HG03135 (cell line): Measurements from ENCODE around the gene CRAMP1.

Source experiments
- ATAC-seq: cut with Tn5 transposase; IDR thresholded peaks from one replicate; pipeline ENCODE4 v1.9.1; 2021; ENCODE audit warnings: mild to moderate bottlenecking, moderate library complexity; ENCODE audit not compliant: unreplicated experiment

The CRAMP1 gene

GRCh38 chr16:1631230-1631629 lies 19.1 kb downstream of the CRAMP1 start:
- no peak for ATAC-seq

- ATAC-seq = no peak
These were observed 19.9 kb downstream of the CRAMP1 start for GRCh38 chr16:1631931-1632637.

GRCh38 chr16:1632638-1632970 lies 20.4 kb downstream of the CRAMP1 start:
- no peak for ATAC-seq

- ATAC-seq = no peak
These were observed 21.1 kb downstream of the CRAMP1 start for GRCh38 chr16:1633310-1633709.

GRCh38 chr16:1634541-1634940 lies 22.4 kb downstream of the CRAMP1 start:
- no peak for ATAC-seq

DNA sequence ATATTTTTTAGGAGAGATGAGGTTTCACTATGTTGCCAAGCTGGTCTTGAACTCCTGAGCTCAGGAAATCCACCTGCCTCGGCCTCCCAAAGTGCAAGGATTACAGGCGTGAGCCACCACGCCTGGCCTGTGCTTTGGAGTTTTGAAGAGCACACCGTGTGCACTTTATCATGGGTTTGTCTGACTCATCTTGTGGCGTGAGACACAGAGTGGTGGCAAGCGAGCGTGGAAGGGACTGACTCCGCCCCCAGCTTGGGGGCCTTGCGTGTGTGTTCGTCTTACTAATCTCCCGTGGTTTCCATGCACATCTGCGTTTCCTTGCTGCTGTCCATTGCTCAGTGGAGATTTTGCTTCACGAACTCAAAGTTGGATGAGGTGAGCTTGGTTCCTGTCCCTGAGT lies 22.9 kb downstream of the CRAMP1 start:
- no peak for ATAC-seq

DNA sequence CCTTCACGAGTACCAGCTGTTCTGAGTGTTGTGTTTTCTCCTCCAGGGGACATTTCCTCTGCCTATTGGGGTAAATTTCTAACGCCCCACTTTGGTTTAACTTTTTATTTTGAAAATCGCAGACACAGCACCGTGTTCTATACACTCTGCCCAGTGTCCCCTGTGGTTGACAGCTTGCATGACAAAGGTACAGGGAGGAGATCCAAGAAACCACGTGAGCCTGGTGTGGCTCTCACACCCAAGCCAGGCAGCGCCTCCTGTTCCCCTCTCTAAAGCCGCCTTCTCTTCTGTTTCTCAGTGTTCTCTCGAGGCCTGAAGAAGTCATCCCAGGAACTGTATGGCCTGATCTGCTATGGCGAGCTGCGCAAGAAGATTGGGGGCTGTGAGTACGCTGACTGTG lies 25.4 kb downstream of the CRAMP1 start:
- no peak for ATAC-seq

DNA sequence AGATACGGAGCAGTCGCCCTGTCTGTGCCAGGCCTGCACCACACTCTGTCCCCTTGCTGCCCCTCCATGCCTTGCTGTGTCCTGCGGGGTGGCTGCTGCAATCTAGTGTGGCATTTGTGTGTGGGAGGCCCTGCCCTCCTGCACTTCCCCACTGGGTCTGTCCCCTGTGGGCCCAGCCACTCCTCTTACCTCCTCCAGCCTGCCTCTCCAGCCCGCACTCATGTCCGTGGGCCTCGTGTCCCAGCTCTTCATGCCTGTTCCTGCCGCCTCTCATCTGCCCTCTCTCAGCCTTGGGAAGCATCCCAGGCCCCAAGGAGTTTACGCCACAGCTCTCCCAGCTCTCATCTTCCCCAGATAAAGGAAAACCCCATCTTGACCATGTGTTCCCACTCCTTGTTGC lies 26.6 kb downstream of the CRAMP1 start:
- no peak for ATAC-seq

- ATAC-seq = no peak
These were observed 27.1 kb downstream of the CRAMP1 start for GRCh38 chr16:1639282-1639681.

GRCh38 chr16:1639860-1640259 lies 27.7 kb downstream of the CRAMP1 start:
- ATAC-seq = no peak

DNA sequence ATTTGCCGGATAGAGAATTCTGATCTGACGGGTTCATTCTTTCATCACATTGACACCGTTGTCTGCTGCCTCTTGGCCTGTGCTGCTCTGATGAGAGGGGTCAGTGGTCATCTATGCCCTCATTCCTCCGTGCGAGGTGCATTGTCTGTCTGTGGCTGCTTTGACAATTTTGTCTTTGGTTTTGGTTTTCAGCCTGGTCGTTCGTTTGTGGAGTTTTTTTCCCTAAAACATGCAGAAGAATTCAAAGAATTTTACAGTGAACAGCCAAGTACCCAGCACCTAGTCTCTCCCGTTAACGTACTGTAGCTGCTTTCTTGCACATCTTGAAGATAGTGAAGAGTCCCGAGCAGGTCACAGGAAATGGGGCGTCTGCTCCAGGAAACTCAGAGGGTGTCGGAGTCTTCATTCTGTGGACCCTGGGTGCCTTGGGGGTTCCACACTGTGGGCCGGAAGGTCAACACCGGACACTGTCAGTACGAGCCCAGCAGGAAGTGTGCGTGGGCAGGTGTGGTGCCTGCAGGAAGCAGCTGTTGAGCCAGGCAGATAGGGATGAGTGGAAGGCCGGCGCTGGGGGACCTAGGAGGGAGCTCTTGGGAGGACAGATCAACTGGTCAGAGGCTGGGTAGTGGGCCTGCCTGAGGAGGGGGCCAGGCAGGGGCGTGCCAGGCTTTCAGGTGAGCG lies 28.2 kb downstream of the CRAMP1 start:
- no peak for ATAC-seq

DNA sequence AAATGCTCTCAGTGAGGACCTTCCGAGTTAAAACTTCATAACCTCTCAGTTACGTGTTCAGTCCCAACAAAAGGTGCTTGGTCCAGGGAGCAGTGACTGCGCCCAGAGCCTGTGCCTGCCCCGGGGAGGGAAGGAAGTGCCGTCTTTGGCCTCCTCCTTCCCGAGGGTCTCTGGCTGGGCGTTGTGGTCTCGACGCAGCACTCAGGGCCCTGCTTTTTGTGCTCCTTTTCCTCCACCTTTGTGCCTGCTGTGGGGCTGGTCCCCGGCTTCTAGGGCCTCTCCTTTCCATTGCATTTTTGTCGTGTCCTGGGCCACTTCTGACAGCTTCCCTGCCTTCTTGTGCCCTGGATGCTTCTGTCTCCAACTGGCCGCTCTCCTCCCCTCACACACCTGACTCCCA lies 29.1 kb downstream of the CRAMP1 start:
- ATAC-seq = no peak

GRCh38 chr16:1642148-1642547 lies 30.0 kb downstream of the CRAMP1 start:
- ATAC-seq = no peak

DNA sequence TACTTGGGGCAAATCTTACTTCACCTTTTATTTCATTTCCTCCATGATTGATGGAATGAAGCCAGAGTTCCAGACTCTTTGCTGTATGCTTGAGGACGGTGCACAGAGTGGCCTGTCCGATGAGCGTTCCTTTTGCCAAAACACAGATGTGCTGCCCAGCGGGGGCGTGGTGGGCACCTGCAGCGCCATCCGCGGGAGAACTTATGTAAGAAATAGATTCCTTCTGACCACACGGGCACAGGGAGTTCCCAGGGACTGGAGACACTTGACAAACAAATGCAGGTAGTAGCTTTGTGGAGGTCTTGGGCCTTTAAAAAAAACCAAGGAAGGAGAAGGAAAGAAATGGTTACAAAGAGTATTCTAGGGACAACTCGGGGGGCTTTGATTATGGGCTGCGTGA lies 30.6 kb downstream of the CRAMP1 start:
- ATAC-seq = no peak

- no peak for ATAC-seq
These were observed 31.4 kb downstream of the CRAMP1 start for GRCh38 chr16:1643521-1643920.

DNA sequence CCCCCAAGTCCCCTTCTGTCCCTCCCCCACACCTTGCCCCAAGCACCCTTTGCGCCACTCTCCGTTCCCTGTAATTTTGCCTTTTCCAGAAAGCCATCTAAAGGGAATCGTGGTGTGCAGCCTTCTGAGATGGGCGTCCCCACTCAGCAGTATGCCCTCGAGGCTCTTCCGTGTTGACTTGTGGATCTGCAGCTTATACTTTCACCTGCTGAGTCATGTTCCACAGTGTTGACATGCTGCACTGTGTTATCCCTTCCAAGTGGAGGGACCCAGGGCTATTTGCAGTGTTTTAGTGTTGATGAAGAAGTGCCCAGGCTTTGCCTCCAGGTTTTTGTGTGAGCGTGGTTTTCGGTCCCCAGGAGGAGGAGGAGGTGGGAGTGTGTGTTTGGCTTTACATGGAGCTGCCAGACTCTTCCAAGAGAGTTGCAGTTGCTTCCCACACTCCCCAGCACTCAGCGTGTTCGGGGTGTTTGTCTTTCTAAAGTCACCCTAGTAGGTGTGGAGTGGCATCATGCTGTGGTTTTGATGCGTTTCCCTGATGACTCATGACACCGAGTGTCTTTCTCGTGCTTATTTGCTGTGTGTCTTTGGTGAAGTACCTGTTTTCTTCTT lies 33.9 kb downstream of the CRAMP1 start:
- no peak for ATAC-seq

DNA sequence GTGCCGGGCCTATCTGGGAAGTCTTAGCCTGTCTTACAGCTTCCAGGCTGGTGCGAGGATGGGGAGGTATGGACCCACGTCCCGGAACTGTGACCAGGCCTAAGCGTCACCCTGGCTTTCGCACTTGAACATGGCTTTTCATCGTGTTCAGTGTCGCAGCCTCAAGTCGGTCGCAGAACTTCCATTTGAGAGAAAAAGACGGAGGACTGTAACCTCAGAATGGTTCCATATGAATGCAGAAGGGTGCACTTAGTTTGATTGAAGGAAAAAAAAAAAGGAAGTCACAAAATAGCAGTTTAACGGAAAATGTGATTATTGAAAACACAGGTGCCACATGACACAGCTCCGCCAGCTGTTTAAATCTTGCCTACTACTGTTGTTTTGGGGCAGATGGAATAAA lies 35.7 kb downstream of the CRAMP1 start:
- ATAC-seq = no peak

GRCh38 chr16:1650131-1650530 lies 38.0 kb downstream of the CRAMP1 start:
- no peak for ATAC-seq

GRCh38 chr16:1651094-1651973 lies 39.2 kb downstream of the CRAMP1 start:
- no peak for ATAC-seq

- ATAC-seq = no peak
These were observed 39.8 kb downstream of the CRAMP1 start for GRCh38 chr16:1651974-1652312.

GRCh38 chr16:1653023-1653422 lies 40.9 kb downstream of the CRAMP1 start:
- ATAC-seq = no peak
